HG03571 (cell line): ENCODE measurements around the gene CA10.

ENCODE experiments used
- ATAC-seq: cut with Tn5 transposase; IDR thresholded peaks from one replicate; pipeline ENCODE4 v1.9.1; 2021; ENCODE audit not compliant: unreplicated experiment

Gene CA10

GRCh38 chr17:51610834-51611233, 547.7 kb downstream of the CA10 start:
- ATAC-seq = no peak

DNA sequence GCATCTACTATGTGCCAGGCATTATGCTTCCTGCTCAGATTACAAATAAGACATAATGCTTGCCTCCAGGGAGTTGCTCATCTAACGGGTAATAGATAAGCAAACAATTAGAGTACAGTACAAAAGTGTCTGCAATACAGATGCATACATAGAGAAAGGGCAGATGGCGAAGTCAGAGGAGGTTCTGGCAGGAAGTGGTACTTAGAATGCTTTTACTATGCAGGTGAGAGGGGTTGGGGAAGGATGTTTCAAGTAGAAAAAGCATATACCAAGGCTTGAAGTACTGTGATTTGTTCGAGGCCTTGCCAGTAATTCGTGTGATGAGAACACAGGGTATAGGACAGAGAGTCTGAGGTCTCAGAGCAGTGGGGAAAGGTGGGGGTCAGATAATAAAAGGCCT, 548.4 kb downstream of the CA10 start:
- ATAC-seq = no peak

- ATAC-seq = no peak
These were observed 550.1 kb downstream of the CA10 start for GRCh38 chr17:51608251-51608933.

DNA sequence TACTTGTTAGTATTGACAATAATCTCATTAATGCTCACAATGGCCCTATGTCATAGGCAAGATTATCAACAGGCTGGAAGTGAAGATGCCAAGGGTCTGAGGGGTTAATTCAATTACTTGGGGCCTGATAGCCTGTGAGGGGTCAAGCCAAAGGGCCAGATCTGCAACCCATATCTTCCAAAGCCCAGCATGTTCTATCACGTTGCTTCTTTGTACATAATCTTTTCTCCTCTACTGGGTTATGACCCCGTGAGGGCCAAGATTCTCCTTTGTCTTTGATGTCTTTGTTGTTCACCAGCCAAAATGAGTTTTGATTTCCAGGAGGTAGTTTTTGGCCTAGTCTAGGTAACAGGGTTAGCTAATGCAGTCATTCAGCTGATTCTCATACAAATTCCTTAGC, 551.0 kb downstream of the CA10 start:
- no peak for ATAC-seq

GRCh38 chr17:51604299-51605020, 554.1 kb downstream of the CA10 start:
- no peak for ATAC-seq

GRCh38 chr17:51601622-51602261, 556.8 kb downstream of the CA10 start:
- ATAC-seq = no peak

- no peak for ATAC-seq
These were observed 559.7 kb downstream of the CA10 start for GRCh38 chr17:51598824-51599223.

GRCh38 chr17:51597345-51597744, 561.2 kb downstream of the CA10 start:
- no peak for ATAC-seq

DNA sequence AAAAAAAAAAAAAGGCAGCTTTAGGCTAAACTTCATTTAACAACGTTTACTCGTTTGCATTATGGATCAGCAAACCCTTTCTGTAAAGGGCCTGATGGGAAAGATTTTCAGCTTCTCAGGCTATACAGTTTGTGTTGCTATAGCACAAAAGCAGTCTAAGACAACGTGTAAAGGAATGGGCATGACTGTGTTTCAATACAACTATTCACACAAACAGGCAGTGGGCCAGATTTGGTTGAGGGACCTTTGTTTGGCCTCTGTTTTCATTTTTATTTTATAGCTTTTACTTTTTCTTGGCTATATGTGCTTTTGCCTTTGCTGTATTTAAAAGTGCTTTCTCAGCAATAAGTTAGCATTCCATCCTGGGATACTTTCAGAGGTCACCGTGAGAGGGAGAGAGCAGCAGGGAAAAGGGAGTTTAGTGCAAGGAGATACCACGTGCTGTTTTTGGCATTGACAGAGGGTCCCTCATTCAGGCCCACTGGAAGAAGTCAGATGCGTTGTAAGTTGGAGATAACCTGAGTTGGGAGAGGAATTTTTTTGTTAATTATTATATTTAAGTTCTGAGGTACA, 562.6 kb downstream of the CA10 start:
- ATAC-seq = no peak

- ATAC-seq = no peak
These were observed 568.4 kb downstream of the CA10 start for GRCh38 chr17:51590071-51590656.

GRCh38 chr17:51588063-51588462, 570.5 kb downstream of the CA10 start:
- ATAC-seq = no peak

- ATAC-seq = no peak
These were observed 571.0 kb downstream of the CA10 start for GRCh38 chr17:51587516-51587915.

GRCh38 chr17:51585514-51586104, 572.9 kb downstream of the CA10 start:
- no peak for ATAC-seq

GRCh38 chr17:51580869-51581268, 577.6 kb downstream of the CA10 start:
- no peak for ATAC-seq
